AG04450 (cell line): ENCODE data around the gene GNAL. TPM values are rescaled to one million over a fixed set of nuclear protein-coding genes. Genes with fewer than 3 reads are reported as not detected.

ENCODE experiments used
- CTCF ChIA-PET: fragments of 300-600, 350-600 bp; formaldehyde crosslinking; extraction: SDS; loops from one replicate; lab custom pipeline; 2022; ENCODE audit warnings: antibody characterized with exemption, inconsistent platforms; lab: Charles Lee
- POLR2A ChIA-PET: fragments of 350-600 bp; formaldehyde crosslinking; extraction: SDS; loops from one replicate; lab custom pipeline; 2021; ENCODE audit warnings: antibody characterized with exemption, inconsistent platforms; lab: Yijun Ruan, JAX
- DNase-seq: peaks from one replicate; pipeline ENCODE4 v3.0.0-alpha.2; 2011; ENCODE audit warnings: low read depth, low spot score
- H3K27ac ChIP-seq: one replicate; pipeline ENCODE4 v1.5.1; 2012; ENCODE audit warnings: low read depth, low read length, control low read depth
- H3K27me3 ChIP-seq: one replicate; pipeline ENCODE4 v1.6.0; 2012; ENCODE audit warnings: low read length; ENCODE audit not compliant: control insufficient read depth, insufficient read depth
- H3K4me3 ChIP-seq: 2 replicates; pipeline ENCODE4 v1.5.1; 2011; ENCODE audit warnings: mild to moderate bottlenecking, low read depth, low read length, control low read depth
- H3K9me3 ChIP-seq: 2 replicates; pipeline ENCODE4 v1.5.1; 2012; ENCODE audit warnings: low read length; ENCODE audit not compliant: control insufficient read depth, insufficient read depth
- polyA plus RNA-seq: library from polyadenylated mRNA; depleted of rRNA; stranded (reverse); fragments of >200 nt; gene quantifications from 2 replicates; pipeline ENCODE4 v1.2.3, GENCODE V29; 2011
- TF ChIP-seq, protein P1 (sequence below): IDR thresholded peaks from 2 replicates; pipeline ENCODE4 v1.5.1; 2011; ENCODE audit warnings: low read depth, low read length, control low read depth, inconsistent platforms

Gene GNAL
- polyA plus RNA-seq, 1 experiment = 0.51 TPM

DNA sequence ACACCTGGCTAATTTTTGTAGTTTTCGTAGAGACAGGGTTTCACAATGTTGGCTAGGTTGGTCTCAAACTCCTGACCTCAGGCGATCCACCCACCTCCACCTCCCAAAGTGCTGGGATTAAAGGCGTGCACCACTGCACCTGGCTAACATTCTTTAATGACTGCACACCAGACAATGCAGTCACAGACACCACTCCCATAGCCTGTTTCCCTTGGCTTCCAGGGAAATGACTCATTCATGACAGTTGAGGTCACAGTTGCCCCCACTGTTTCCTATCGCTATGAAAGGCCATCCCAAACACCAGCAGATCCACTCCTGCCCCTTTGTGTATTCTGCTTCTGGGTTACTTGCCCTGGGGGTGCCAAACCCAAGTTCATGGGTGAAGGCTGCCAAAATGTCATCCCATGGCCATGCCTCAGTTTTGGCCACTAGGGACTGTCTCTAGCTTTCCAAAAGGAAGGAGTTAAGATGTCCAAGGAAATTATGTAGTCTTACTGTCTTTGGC, 170.9 kb downstream of the GNAL start:
- Histone ChIP-seq H3K27me3 (no peaks in the 10 kb centered on the region), H3K27ac (no peak overlapping the region), H3K9me3 (no peaks in the 10 kb centered on the region; the same call in 1 of the 2 replicates), H3K4me3 (no peak overlapping the region)
- ChIA-PET CTCF (interaction anchor here (1.5 kb wide), 1 partner anchor 78 kb away, joined by 5 read pairs; no protein-coding TSS in a partner anchor), POLR2A (interaction anchor here (0.6 kb wide), 1 partner anchor 14 kb away, joined by 3 read pairs; no protein-coding TSS in a partner anchor)
- peak; percentile 21 for DNase-seq
- TF ChIP-seq, protein P1, sequence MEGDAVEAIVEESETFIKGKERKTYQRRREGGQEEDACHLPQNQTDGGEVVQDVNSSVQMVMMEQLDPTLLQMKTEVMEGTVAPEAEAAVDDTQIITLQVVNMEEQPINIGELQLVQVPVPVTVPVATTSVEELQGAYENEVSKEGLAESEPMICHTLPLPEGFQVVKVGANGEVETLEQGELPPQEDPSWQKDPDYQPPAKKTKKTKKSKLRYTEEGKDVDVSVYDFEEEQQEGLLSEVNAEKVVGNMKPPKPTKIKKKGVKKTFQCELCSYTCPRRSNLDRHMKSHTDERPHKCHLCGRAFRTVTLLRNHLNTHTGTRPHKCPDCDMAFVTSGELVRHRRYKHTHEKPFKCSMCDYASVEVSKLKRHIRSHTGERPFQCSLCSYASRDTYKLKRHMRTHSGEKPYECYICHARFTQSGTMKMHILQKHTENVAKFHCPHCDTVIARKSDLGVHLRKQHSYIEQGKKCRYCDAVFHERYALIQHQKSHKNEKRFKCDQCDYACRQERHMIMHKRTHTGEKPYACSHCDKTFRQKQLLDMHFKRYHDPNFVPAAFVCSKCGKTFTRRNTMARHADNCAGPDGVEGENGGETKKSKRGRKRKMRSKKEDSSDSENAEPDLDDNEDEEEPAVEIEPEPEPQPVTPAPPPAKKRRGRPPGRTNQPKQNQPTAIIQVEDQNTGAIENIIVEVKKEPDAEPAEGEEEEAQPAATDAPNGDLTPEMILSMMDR = peak; percentile 23; the same call in 1 of the 2 replicates

GRCh38 chr18:11860594-11861450, 171.8 kb downstream of the GNAL start:
- POLR2A ChIA-PET = interaction anchor here (0.6 kb wide), 1 partner anchor 13 kb away, joined by 3 read pairs; no protein-coding TSS in a partner anchor
- Histone ChIP-seq H3K27me3 (no peaks in the 10 kb centered on the region), H3K9me3 (no peaks in the 10 kb centered on the region; the same call in 1 of the 2 replicates), H3K27ac (no peak overlapping the region), H3K4me3 (no peak overlapping the region)
- DNase-seq = no peak
- CTCF ChIA-PET = interaction anchor here (1.5 kb wide), 1 partner anchor 77 kb away, joined by 5 read pairs; no protein-coding TSS in a partner anchor
- TF ChIP-seq, protein P1 = no peak

DNA sequence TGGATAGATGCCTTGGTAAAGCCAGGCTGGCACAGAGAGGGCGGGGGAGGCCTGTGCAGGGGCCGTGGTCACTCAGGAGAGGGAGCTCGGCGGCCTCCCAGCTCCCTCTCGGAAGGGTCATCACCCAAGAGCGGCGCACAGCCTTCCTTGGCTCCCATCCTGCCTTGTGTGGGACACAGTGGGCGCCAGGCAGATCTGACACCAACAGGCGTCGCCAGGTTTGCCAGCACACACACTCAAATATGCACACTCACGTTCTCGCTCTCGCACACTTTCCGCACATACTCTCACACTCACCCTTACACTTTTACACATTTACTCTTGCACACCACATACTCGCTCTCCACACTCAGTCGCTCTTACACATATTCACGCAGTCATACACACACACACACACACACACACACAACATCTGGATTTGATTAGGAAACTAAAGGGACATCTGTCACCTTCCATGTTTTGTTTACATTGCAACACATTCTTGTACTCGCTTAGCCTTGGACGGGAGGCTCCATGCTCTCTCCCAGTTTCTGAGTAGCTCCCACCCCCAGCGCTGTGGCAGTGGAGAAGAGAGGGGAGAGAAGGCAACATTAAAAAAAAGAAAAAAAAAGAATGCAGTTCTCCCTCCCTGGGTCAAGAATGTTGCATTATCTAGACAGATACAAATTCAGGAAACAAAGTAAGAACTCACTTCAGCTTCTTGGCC, 172.7 kb downstream of the GNAL start:
- no peaks in the 10 kb centered on the region for H3K27me3 ChIP-seq
- TF ChIP-seq, protein P1 = no peak
- no peak overlapping the region for H3K4me3 ChIP-seq
- CTCF ChIA-PET = no interaction called here
- no peaks in the 10 kb centered on the region; the same call in 1 of the 2 replicates for H3K9me3 ChIP-seq
- no peak for DNase-seq
- POLR2A ChIA-PET = no interaction called here
- no peak overlapping the region for H3K27ac ChIP-seq

DNA sequence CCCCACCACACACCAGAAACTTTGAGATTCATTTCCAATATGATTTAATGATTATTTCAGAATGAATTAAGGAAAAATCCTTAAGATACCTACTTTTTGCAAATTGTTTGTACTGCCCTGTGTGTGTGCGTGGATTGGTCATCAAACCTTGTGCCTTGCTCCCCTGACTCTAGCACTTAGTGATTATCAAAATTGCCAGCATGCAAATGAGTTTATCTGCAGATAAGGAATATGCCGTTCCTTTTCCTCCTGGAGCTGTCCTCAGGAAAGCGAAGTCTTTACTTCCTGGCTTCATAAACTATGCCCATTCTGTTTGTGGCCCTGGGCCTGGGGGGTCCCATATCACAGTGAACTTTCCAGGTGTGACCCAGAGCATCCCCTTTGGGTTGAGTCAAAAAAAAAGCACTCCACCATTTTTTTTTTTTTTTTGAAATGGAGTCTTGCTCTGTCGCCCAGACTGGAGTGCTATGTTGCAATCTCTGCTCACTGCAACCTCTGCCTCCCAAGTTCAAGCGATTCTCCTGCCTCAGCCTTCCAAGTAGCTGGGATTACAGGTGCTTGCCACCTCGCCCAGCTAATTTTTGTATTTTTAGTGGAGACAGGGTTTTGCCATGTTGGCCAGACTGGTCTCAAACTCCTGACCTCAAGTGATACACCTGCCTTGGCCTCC, 173.5 kb downstream of the GNAL start:
- ChIA-PET CTCF (no interaction called here), POLR2A (no interaction called here)
- no peak for DNase-seq
- TF ChIP-seq, protein P1 = no peak
- H3K4me3 ChIP-seq = no peak overlapping the region
- H3K9me3 ChIP-seq = no peaks in the 10 kb centered on the region; the same call in 1 of the 2 replicates
- no peak overlapping the region for H3K27ac ChIP-seq
- no peaks in the 10 kb centered on the region for H3K27me3 ChIP-seq
